ENCODE measurements around the gene CALN1.

CALN1 gene

GRCh38 chr7:71843676-71844075, 568.5 kb downstream of the CALN1 start:
- DNase-seq (ENCODE audit: low read depth) = no peak
- H3K4me3 ChIP-seq (ENCODE audit: low read length) = no peak overlapping the region
- TF ChIP-seq CTCF (IDR thresholded peaks at IDR 0.05; ENCODE audit: insufficient read depth, low read depth, low read length, missing control alignments) = no peak

- no peak overlapping the region for H3K4me3 ChIP-seq (ENCODE audit: low read length)
- no peak for TF ChIP-seq CTCF (IDR thresholded peaks at IDR 0.05; ENCODE audit: insufficient read depth, low read depth, low read length, missing control alignments)
- no peak for DNase-seq (ENCODE audit: low read depth)
These were observed 569.4 kb downstream of the CALN1 start for GRCh38 chr7:71842786-71843185.

- TF ChIP-seq CTCF (IDR thresholded peaks at IDR 0.05; ENCODE audit: insufficient read depth, low read depth, low read length, missing control alignments) = no peak
- DNase-seq (ENCODE audit: low read depth) = no peak
- H3K4me3 ChIP-seq (ENCODE audit: low read length) = no peak overlapping the region
These were observed 569.8 kb downstream of the CALN1 start for GRCh38 chr7:71842381-71842780.

GRCh38 chr7:71835056-71835455, 577.1 kb downstream of the CALN1 start:
- no peak overlapping the region for H3K4me3 ChIP-seq (ENCODE audit: low read length)
- no peak for DNase-seq (ENCODE audit: low read depth)
- no peak for TF ChIP-seq CTCF (IDR thresholded peaks at IDR 0.05; ENCODE audit: insufficient read depth, low read depth, low read length, missing control alignments)

- TF ChIP-seq CTCF (IDR thresholded peaks at IDR 0.05; ENCODE audit: insufficient read depth, low read depth, low read length, missing control alignments) = no peak
- no peak overlapping the region for H3K4me3 ChIP-seq (ENCODE audit: low read length)
- DNase-seq (ENCODE audit: low read depth) = no peak
These were observed 582.6 kb downstream of the CALN1 start for GRCh38 chr7:71829515-71829914.

- TF ChIP-seq CTCF (IDR thresholded peaks at IDR 0.05; ENCODE audit: insufficient read depth, low read depth, low read length, missing control alignments) = no peak
- no peak overlapping the region for H3K4me3 ChIP-seq (ENCODE audit: low read length)
These were observed 583.8 kb downstream of the CALN1 start for GRCh38 chr7:71828361-71828760.

GRCh38 chr7:71826141-71826540, 586.0 kb downstream of the CALN1 start:
- no peak overlapping the region for H3K4me3 ChIP-seq (ENCODE audit: low read length)
- DNase-seq (ENCODE audit: low read depth) = no peak
- TF ChIP-seq CTCF (IDR thresholded peaks at IDR 0.05; ENCODE audit: insufficient read depth, low read depth, low read length, missing control alignments) = no peak

More at GRCh38 chr7:71828361-71828760, 583.8 kb downstream of the CALN1 start:
- DNase-seq (ENCODE audit: low read depth) = no peak
